ENCODE results near the gene SF1.

Gene SF1

GRCh38 chr11:64800303-64801157 lies 22.2 kb upstream of the SF1 start:
- DNase-seq: no peak

GRCh38 chr11:64799623-64800302 lies 21.4 kb upstream of the SF1 start:
- no peak for DNase-seq

- no peak for DNase-seq
Observed at GRCh38 chr11:64799256-64799622, 20.9 kb upstream of the SF1 start.

GRCh38 chr11:64796757-64797541 lies 18.6 kb upstream of the SF1 start:
- DNase-seq: no peak

- DNase-seq: no peak
Observed at GRCh38 chr11:64796047-64796756, 17.9 kb upstream of the SF1 start.

GRCh38 chr11:64794526-64794925 lies 16.2 kb upstream of the SF1 start:
- no peak for DNase-seq

GRCh38 chr11:64793271-64794160 lies 15.2 kb upstream of the SF1 start:
- peak; percentile 78 for DNase-seq

- no peak for DNase-seq
Observed at GRCh38 chr11:64792482-64792881, 14.1 kb upstream of the SF1 start.

GRCh38 chr11:64791781-64792291 lies 13.5 kb upstream of the SF1 start:
- no peak for DNase-seq

GRCh38 chr11:64790205-64791095 lies 12.1 kb upstream of the SF1 start:
- DNase-seq: no peak

GRCh38 chr11:64789331-64790204 lies 11.2 kb upstream of the SF1 start:
- no peak for DNase-seq

GRCh38 chr11:64788321-64789215 lies 10.2 kb upstream of the SF1 start:
- no peak for DNase-seq

GRCh38 chr11:64787526-64788320 lies 9.4 kb upstream of the SF1 start:
- peak; percentile 57 for DNase-seq

- DNase-seq: no peak
Observed at GRCh38 chr11:64786308-64786707, 8.0 kb upstream of the SF1 start.

GRCh38 chr11:64784813-64785581 lies 6.7 kb upstream of the SF1 start:
- DNase-seq: no peak

- DNase-seq: no peak
Observed at GRCh38 chr11:64778223-64778472, 194 bp downstream of the SF1 start.

Data from right hindlimb (tissue), 1 donor.